Panc1 (cell line): ENCODE data around the gene ZC3H7A. TPM values are rescaled to one million over a fixed set of nuclear protein-coding genes. Genes with fewer than 3 reads are reported as not detected.

Experiments used
- ATAC-seq: fragments of 200-7000 bp; cut with Tn5 transposase; 2 replicates; pipeline ENCODE4 v1.9.1; 2020; ENCODE audit warnings: mild to moderate bottlenecking, moderate library complexity
- BruUV-seq: library from RNA; stranded (reverse); fragments of 400-500 nt; replicated peaks from 2 replicates; lab custom pipeline; 2021; lab: Mats Ljungman, UMichigan
- CTCF ChIA-PET: fragments of 300-600 bp; sonication (Branson Sonifier 250); formaldehyde crosslinking; loops from one replicate; lab custom pipeline; 2022; ENCODE audit warnings: antibody characterized with exemption; lab: Charles Lee
- POLR2A ChIA-PET: fragments of 300-600 bp; sonication (Branson Sonifier 250); formaldehyde crosslinking; loops from one replicate; lab custom pipeline; 2022; ENCODE audit warnings: antibody characterized with exemption; lab: Charles Lee
- DNase-seq: peaks from one replicate; pipeline ENCODE4 v3.0.0-alpha.2; 2010; ENCODE audit warnings: low read depth, low spot score
- H3K27ac ChIP-seq: 2 replicates; pipeline ENCODE4 v1.5.1; 2011; ENCODE audit warnings: mild to moderate bottlenecking, low read length, inconsistent platforms
- H3K27me3 ChIP-seq: fragments of 200-500 bp; sonication (Bioruptor generic); 2 replicates; pipeline ENCODE4 v1.6.0; 2014; ENCODE audit warnings: low read length, inconsistent platforms; ENCODE audit not compliant: control insufficient read depth, insufficient read depth
- H3K36me3 ChIP-seq: fragments of 200-500 bp; sonication (Bioruptor generic); 2 replicates; pipeline ENCODE4 v1.5.1; 2014; ENCODE audit warnings: inconsistent platforms, mild to moderate bottlenecking, low read length, moderate library complexity; ENCODE audit not compliant: control insufficient read depth, insufficient read depth
- H3K4me1 ChIP-seq: 2 replicates; pipeline ENCODE4 v1.5.1; 2011; ENCODE audit warnings: inconsistent platforms, mild to moderate bottlenecking, low read length, moderate library complexity; ENCODE audit not compliant: control insufficient read depth, insufficient read depth
- H3K4me3 ChIP-seq, 2 experiments: 2 replicates each; pipeline ENCODE4 v1.5.1; 2011 to 2012; ENCODE audit warnings: low read depth in 2 of 2, low read length in 2 of 2, mild to moderate bottlenecking in 2 of 2, inconsistent platforms in 1 of 2, moderate library complexity in 1 of 2
- H3K9me3 ChIP-seq: fragments of 200-500 bp; sonication (Bioruptor generic); 2 replicates; pipeline ENCODE4 v1.5.1; 2014; ENCODE audit warnings: low read depth, mild to moderate bottlenecking, inconsistent platforms, low read length, moderate library complexity; ENCODE audit not compliant: control insufficient read depth, insufficient read depth
- CTCF ChIP-seq: fragments of 450-650 bp; IDR thresholded peaks from 2 replicates; pipeline ENCODE4 v1.5.1; 2017; ENCODE audit warnings: mild to moderate bottlenecking
- POLR2AphosphoS5 ChIP-seq: IDR thresholded peaks from 2 replicates; pipeline ENCODE4 v1.6.1; 2012; ENCODE audit warnings: mild to moderate bottlenecking, low read depth, low read length, moderate library complexity
- REST ChIP-seq, 2 experiments: IDR thresholded peaks; 2 replicates each; pipeline ENCODE4 v1.6.1; 2011 to 2012; ENCODE audit warnings: low read depth in 2 of 2, control low read depth in 1 of 2, low read length in 1 of 2, mild to moderate bottlenecking in 1 of 2, moderate library complexity in 1 of 2; ENCODE audit not compliant: insufficient read depth in 1 of 2
- SIN3A ChIP-seq: IDR thresholded peaks from 2 replicates; pipeline ENCODE4 v1.6.1; 2012; ENCODE audit warnings: low read depth, mild to moderate bottlenecking, low read length, moderate library complexity, borderline replicate concordance; ENCODE audit not compliant: insufficient read depth
- TCF7L2 ChIP-seq: IDR thresholded peaks from 2 replicates; pipeline ENCODE4 v1.6.1; 2011; ENCODE audit warnings: mild to moderate bottlenecking, low read depth, low read length, inconsistent platforms
- in situ Hi-C: cut with HindIII; loops from 2 replicates; pipeline ENCODE4 v1.10.0; 2016; ENCODE audit warnings: low sequenced_read_pairs, low pct_unique_long_range_greater_than_20kb
- intact Hi-C: fragments of 100-400 bp; cut with micrococcal nuclease; formaldehyde crosslinking; loops from one replicate; pipeline ENCODE4 v1.10.0; 2022; ENCODE audit not compliant: unreplicated experiment
- total RNA-seq: library from RNA; stranded (reverse); gene quantifications from one replicate; pipeline ENCODE4 v1.2.1, GENCODE V29; 2021; ENCODE audit not compliant: unreplicated experiment

ZC3H7A gene
- total RNA-seq, 1 experiment from 2014 or later: 52.3 TPM

- no peaks in the 10 kb centered on the region for H3K9me3 ChIP-seq
- peak overlapping the region; percentile 71 to 95 for H3K4me3 ChIP-seq
- ATAC-seq (no peak), DNase-seq (no peak)
- CTCF ChIA-PET: no interaction called here
- intact Hi-C loops (no loop called here), in situ Hi-C loops (no loop called here)
- no peaks in the 10 kb centered on the region for H3K27me3 ChIP-seq
- TF ChIP-seq REST (IDR thresholded peaks at IDR 0.05; ENCODE audit: insufficient read depth in 1 of 2, low read depth in 2 of 2, low read length in 1 of 2) (no peak), TCF7L2 (no peak), CTCF (no peak), SIN3A (no peak), POLR2AphosphoS5 (no peak)
- H3K27ac ChIP-seq: peak overlapping the region; percentile 92
- no peaks in the 10 kb centered on the region; the same call in none of the 2 replicates for H3K36me3 ChIP-seq
- peaks cover 35% of the 10 kb centered on the region for H3K4me1 ChIP-seq
- POLR2A ChIA-PET: no interaction called here
- BruUV-seq: no TSS peak
Measured at GRCh38 chr16:11795887-11796226, 1.2 kb downstream of the ZC3H7A start.

- Histone ChIP-seq H3K27me3 (no peaks in the 10 kb centered on the region), H3K27ac (peak overlapping the region; percentile 92), H3K36me3 (no peaks in the 10 kb centered on the region; the same call in none of the 2 replicates), H3K9me3 (no peaks in the 10 kb centered on the region), H3K4me3 (peak overlapping the region; percentile 71 to 95), H3K4me1 (peaks cover 35% of the 10 kb centered on the region)
- DNase-seq (no peak), ATAC-seq (no peak)
- intact Hi-C loops (no loop called here), in situ Hi-C loops (no loop called here)
- POLR2A ChIA-PET: no interaction called here
- TSS peak; percentile 64 for BruUV-seq
- CTCF ChIA-PET: no interaction called here
- TF ChIP-seq REST (IDR thresholded peaks at IDR 0.05; ENCODE audit: insufficient read depth in 1 of 2, low read depth in 2 of 2, low read length in 1 of 2): no peak
- TF ChIP-seq TCF7L2: no peak
- no peak for TF ChIP-seq CTCF
- TF ChIP-seq POLR2AphosphoS5: no peak
- TF ChIP-seq SIN3A: no peak
Measured at GRCh38 chr16:11794996-11795886, 1.8 kb downstream of the ZC3H7A start.
